GM21576 (cell line): ENCODE data around the gene HMGXB3.
A peak's percentile ranks its signal among the peaks of the same experiment; 100 is the strongest.

Experiments
- ATAC-seq: cut with Tn5 transposase; IDR thresholded peaks from one replicate; pipeline ENCODE4 v1.9.1; 2021; ENCODE audit warnings: mild to moderate bottlenecking, moderate library complexity; ENCODE audit not compliant: unreplicated experiment

HMGXB3 gene

DNA sequence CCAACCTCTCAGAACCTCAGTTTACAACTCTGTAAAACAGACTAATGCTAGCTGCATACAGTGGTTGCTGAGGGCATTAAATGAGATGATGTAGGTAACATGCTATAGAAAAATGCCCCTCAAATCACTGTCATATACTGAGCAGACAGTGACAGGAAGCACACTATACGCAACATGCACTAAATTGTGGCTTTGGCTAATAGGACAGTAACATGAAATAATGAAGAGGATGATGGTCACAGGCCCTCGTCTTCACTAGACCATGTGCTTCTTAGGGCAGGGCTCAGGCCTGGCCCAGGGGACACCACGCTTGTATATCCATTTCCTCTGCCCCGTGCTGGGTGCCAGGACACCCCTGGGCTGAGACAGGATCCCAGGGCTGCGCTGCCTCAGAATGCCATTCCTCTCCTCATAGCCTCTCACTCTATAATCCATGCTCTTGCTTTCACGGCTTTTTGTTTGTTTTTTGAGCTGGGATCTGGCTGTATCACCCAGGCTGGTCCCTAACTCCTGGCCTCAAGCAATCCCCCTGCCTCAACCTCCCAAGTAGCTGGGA is 66.9 kb downstream of the HMGXB3 start:
- no peak for ATAC-seq

GRCh38 chr5:150068071-150068470 is 67.5 kb downstream of the HMGXB3 start:
- no peak for ATAC-seq

- ATAC-seq, result no peak
These were observed 67.9 kb downstream of the HMGXB3 start for GRCh38 chr5:150068472-150068871.

GRCh38 chr5:150068961-150069645 is 68.6 kb downstream of the HMGXB3 start:
- no peak for ATAC-seq

GRCh38 chr5:150069672-150070627 is 69.4 kb downstream of the HMGXB3 start:
- ATAC-seq, result no peak

- ATAC-seq, result no peak
These were observed 70.3 kb downstream of the HMGXB3 start for GRCh38 chr5:150070821-150071220.

- ATAC-seq, result no peak
These were observed 72.6 kb downstream of the HMGXB3 start for GRCh38 chr5:150073086-150073625.

DNA sequence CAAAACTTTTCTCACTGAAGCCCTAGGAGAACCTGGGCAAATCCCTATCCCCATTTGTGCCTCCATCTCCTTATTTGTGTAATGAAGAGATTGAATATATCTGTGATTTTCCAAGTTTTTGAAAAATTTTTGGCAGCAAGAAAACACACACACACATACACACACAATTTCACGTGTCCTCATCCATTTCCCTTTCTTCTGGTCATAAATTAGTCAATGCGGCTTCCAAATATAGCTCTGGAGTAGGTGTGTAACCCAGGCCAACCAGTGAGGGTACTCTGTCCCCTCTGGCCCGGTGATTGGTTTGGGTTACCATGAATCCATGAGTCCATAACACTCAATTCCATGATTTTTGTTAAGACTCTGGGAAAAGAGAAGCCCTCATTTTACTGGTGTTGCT is 73.1 kb downstream of the HMGXB3 start:
- no peak for ATAC-seq

GRCh38 chr5:150075233-150075632 is 74.7 kb downstream of the HMGXB3 start:
- ATAC-seq, result no peak

DNA sequence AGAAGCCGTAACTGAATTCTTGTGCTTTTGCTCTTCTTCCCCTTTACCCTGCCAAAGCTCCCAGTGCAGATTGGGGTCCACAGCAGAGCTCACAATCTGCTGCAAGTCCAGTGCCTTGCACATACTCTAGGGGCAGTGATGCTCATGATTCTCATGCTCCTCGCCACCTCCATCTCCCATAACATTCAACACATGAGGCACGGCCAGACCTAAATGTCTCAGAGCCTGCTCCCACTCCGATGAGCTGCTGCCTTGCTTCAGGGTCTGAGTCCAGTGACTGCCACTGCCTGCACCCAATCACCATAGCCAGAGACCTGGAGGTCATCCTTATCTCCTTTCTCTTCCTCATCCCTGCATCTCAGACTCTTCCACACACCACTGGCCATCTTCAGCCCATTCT is 75.3 kb downstream of the HMGXB3 start:
- no peak for ATAC-seq

GRCh38 chr5:150077060-150077459 is 76.5 kb downstream of the HMGXB3 start:
- no peak for ATAC-seq

GRCh38 chr5:150077996-150078801 is 77.7 kb downstream of the HMGXB3 start:
- no peak for ATAC-seq

DNA sequence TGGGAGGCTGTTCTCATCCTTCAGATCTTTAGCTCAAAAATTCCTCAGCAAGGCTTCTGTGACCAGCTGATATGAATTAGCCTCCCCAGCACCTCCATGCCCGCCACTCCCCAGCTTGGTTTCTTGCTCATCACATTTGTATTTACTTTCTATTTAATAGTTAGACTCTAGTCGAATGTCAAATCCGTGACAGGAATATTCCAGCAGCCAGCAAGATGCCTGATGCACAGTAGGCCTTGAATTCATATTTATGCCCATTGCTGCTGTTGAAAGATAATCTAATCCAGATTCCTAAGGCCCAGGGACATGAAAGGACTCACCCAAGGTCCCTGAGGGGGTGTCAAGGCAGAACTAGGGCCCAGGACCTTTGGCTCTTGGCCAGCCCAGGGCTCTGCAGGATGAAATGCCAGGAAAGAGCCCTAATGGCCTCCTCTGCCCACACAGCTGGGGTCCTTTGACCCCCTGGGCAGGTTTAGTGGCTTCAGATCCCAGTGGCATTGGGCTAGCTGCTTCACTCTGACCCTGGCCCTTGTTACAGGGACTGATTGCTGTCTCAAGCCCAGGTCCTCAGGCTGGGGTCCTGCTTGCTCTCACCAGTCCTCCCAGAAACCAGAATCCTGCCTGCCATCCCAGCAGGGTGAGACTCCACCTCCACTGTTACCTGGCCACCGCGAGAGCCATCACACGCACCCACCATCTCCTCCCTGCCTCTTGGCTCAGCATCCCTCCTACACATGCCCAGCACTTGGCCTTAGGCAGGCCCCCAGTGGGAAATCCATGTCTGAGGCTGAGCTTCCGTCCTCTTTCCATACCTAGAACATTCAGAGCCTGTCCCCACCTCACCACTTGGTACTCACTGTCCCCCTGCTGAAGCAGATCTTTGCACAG is 78.5 kb downstream of the HMGXB3 start:
- ATAC-seq, result no peak

DNA sequence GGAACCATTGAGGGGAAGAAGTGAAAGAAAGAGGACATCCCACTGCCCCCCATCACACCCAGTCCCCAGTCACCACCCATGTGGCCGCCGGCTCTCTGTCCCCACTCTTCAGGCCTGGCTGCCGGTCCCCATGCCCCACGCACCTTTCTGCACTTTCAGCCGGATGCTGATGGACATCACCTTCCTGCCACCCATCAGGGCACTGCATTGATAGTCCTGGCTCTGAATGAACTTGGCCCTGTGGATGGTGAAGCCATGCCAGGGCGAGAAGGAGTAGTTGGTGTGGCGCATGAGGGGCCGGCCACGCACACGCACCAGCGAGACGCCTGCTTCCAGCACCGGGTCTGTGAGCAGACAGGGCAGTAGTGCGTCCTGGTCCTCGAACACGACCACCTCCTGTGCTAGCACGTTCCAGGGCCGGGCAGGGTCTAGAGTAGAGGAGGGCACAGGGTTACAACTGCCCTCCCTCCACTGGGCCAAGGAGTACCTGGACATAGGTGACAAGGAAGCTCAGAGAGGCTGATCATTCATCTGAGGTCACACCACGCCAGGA is 79.4 kb downstream of the HMGXB3 start:
- ATAC-seq, result no peak

GRCh38 chr5:150080696-150081435 is 80.3 kb downstream of the HMGXB3 start:
- ATAC-seq, result no peak

GRCh38 chr5:150081541-150082283 is 81.2 kb downstream of the HMGXB3 start:
- ATAC-seq, result peak; percentile 90

GRCh38 chr5:150082374-150082773 is 81.8 kb downstream of the HMGXB3 start:
- peak; percentile 8 for ATAC-seq

DNA sequence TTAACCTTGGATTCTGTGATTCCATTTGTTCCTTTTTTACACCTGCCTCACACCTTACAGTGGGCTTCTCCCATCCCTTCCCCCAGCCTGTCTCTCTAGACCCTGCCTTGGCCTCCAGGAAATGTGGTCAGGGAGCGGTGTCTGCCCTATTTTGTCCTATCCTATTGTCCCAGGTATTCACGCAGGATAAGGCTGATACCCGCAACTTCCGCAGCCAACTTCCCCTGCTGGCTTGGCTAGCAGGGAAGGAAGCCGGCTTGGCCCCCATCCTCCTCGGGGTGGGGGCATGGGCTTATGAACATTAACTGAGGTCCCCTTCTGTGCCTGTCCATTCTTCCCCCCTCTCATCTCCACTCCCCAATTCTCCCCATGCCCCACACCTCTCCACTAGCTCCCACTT is 82.3 kb downstream of the HMGXB3 start:
- ATAC-seq, result no peak
